Kidney (tissue), 14 donors: ENCODE data around the gene IQGAP3. TPM values are rescaled to one million over a fixed set of nuclear protein-coding genes. Genes with fewer than 3 reads are reported as not detected.

Experiments used
- DNase-seq, 5 donors: peaks; one replicate each; pipeline ENCODE4 v3.0.0-alpha.2; 2013 to 2020
- FAIRE-seq: peaks from 2 replicates; lab custom pipeline; 2012; peaks lifted over from hg19 to GRCh38; lab: Jason Lieb, UNC
- H3K27ac ChIP-seq, 2 donors: one replicate each; pipeline ENCODE4 v1.7.0; 2013; ENCODE audit warnings: low read depth in 2 of 2, low read length in 2 of 2, inconsistent platforms in 1 of 2
- H3K27me3 ChIP-seq: one replicate; pipeline ENCODE4 v1.7.1; 2013; ENCODE audit warnings: low read length, inconsistent platforms; ENCODE audit not compliant: control insufficient read depth, insufficient read depth
- H3K36me3 ChIP-seq, 3 donors: one replicate each; pipeline versions ENCODE4 v1.7.0 to v1.7.1; 2013; ENCODE audit warnings: low read length in 3 of 3, control low read depth in 1 of 3, inconsistent platforms in 1 of 3; ENCODE audit not compliant: insufficient read depth in 3 of 3, control insufficient read depth in 2 of 3
- H3K4me1 ChIP-seq, 3 donors: one replicate each; pipeline versions ENCODE4 v1.7.0 to v1.7.1; 2013; ENCODE audit warnings: low read length in 3 of 3, inconsistent platforms in 1 of 3, low read depth in 1 of 3; ENCODE audit not compliant: control insufficient read depth in 2 of 3, insufficient read depth in 2 of 3
- H3K4me3 ChIP-seq, 3 donors: one replicate each; pipeline versions ENCODE4 v1.7.0 to v1.8.1; 2013; ENCODE audit warnings: low read length in 3 of 3, control low read depth in 1 of 3, inconsistent platforms in 1 of 3
- H3K9ac ChIP-seq, 3 donors: one replicate each; pipeline versions ENCODE4 v1.7.0 to v1.7.1; 2013; ENCODE audit warnings: low read length in 3 of 3, control low read depth in 1 of 3, inconsistent platforms in 1 of 3
- H3K9me3 ChIP-seq, 3 donors: one replicate each; pipeline versions ENCODE4 v1.7.0 to v1.7.1; 2013; ENCODE audit warnings: low read length in 3 of 3, control low read depth in 1 of 3, inconsistent platforms in 1 of 3; ENCODE audit not compliant: control insufficient read depth in 2 of 3, insufficient read depth in 1 of 3
- CTCF ChIP-seq: IDR thresholded peaks from 3 replicates; pipeline ENCODE4 v1.5.1; 2012; ENCODE audit warnings: mild to moderate bottlenecking, moderate library complexity, borderline replicate concordance; ENCODE audit not compliant: insufficient read depth; ENCODE audit errors: extremely low read depth
- intact Hi-C: fragments of 100-400 bp; cut with DNase I; formaldehyde crosslinking; loops from one replicate; pipeline ENCODE4 v1.11.1; 2022
- polyA plus RNA-seq: library from polyadenylated mRNA; stranded (reverse); fragments of 350-450 nt; fragmentation: Illumina TruSeq; extraction: RNeasy Lipid Tissue Mini Kit (QIAGEN cat#74804); gene quantifications from one replicate; pipeline ENCODE4 v1.2.3, GENCODE V29; 2014; ENCODE audit warnings: low read depth, low replicate concordance; ENCODE audit not compliant: insufficient read depth
- total RNA-seq: library from RNA; stranded (reverse); fragmentation: NEBNext Ultra II Directional; extraction: Animal tissue kit (Norgen Biotek cat#: 25700); gene quantifications from one replicate; pipeline ENCODE4 v1.2.1, GENCODE V29; 2021
- donor health status: control.
- donor health status: control.
- donor health status: control.
- donor health status: control.
- donor health status: control.
- donor health status: DM: yes; HTN: yes; CAD: no.
- donor health status: Normal renal cell carcinoma (clear cell type).

Gene IQGAP3
- total and polyA plus RNA-seq, 2 donors from 2014 or later, result 0.13 to 1.7 TPM

GRCh38 chr1:156506450-156506849 lies 65.9 kb downstream of the IQGAP3 start:
- no peak overlapping the region for H3K27ac ChIP-seq
- H3K27me3 ChIP-seq, result no peaks in the 10 kb centered on the region
- DNase-seq (no peak), FAIRE-seq (no peak)
- H3K4me3 ChIP-seq, result no peak overlapping the region
- H3K36me3 ChIP-seq, result no peaks in the 10 kb centered on the region
- TF ChIP-seq CTCF, result no peak
- peaks cover 8 to 38% (median 31%) of the 10 kb centered on the region in 3 donors for H3K4me1 ChIP-seq
- H3K9ac ChIP-seq, result no peak overlapping the region
- no peaks in the 10 kb centered on the region for H3K9me3 ChIP-seq
- intact Hi-C loops, result no loop called here

GRCh38 chr1:156505679-156506298 lies 66.6 kb downstream of the IQGAP3 start:
- H3K4me3 ChIP-seq, result peak overlapping the region; percentile 30 to 81 (median 41)
- H3K9me3 ChIP-seq, result no peaks in the 10 kb centered on the region
- peak overlapping the region; percentile 100 for H3K27ac ChIP-seq
- FAIRE-seq, result no peak
- peak in 1 of 5 donors; percentile 34 for DNase-seq
- peak overlapping the region in 2 of 3 donors; percentile 6 to 50 for H3K9ac ChIP-seq
- no peak for TF ChIP-seq CTCF
- peaks cover 8 to 35% (median 31%) of the 10 kb centered on the region in 3 donors for H3K4me1 ChIP-seq
- no peaks in the 10 kb centered on the region for H3K27me3 ChIP-seq
- no peaks in the 10 kb centered on the region for H3K36me3 ChIP-seq
- intact Hi-C loops, result no loop called here

DNA sequence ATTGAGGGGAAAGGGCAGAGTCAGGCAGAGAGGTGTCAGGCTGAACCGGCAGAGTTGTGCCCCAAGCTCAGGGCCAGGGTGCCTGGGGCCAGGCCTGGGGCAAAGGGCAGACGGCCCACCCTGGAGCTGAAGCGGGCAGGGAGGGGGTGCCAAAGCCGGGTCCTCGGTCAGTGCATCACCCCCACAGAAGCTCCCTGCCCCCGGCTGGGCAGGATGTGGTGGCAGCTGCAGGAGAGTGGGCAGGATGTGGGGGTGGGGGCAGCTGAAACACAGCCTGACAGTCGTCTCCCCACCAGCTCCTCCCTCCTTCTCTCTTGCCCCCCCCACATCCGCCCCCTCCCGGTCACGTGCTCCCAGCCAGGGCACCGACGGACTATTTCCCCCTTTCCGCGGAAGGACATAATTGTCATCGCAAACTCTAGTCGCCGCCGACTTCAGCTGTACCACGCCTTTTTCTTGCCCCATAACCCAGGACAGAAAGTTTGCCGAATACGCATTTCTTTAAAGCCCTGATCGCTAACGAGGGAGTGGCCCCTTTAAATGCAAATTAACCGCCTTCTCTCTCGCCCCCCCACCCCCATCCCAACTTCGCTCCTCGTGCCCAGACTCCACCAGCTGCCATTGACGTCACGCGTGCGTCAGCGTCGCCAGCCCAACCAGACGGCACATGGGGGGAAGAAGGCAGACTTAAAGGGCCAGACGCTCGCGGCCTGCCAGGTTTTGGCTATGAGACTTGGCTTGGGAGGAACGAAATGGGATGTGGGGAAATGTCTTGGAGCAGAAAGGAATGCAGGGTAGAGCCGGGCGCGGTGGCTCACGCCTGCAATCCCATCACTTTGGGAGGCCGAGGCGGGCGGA lies 67.3 kb downstream of the IQGAP3 start:
- DNase-seq (peak; percentile 99 to 100 (median 99)), FAIRE-seq (peak; percentile 32)
- Histone ChIP-seq H3K4me3 (peak overlapping the region; percentile 32 to 81 (median 41)), H3K36me3 (no peaks in the 10 kb centered on the region), H3K27ac (peak overlapping the region; percentile 100), H3K4me1 (peaks cover 8 to 35% (median 31%) of the 10 kb centered on the region in 3 donors), H3K27me3 (no peaks in the 10 kb centered on the region), H3K9ac (peak overlapping the region; percentile 50 to 88 (median 79)), H3K9me3 (no peaks in the 10 kb centered on the region)
- intact Hi-C loops, result no loop called here
- TF ChIP-seq CTCF, result peak; percentile 26
